Vagina (tissue), 2 donors: Measurements from ENCODE around the gene NPHS2.

Experiments
- CTCF ChIP-seq, 3 experiments: fragments of 450-650 bp in 2 of 3; fragments of 200-600 bp in 1 of 3; sonication (generic) in 1 of 3; IDR thresholded peaks; one replicate each; pipeline ENCODE4 v1.5.1; 2017 to 2019; ENCODE audit warnings: antibody characterized with exemption in 3 of 3, mild to moderate bottlenecking in 2 of 3, moderate library complexity in 2 of 3
- POLR2A ChIP-seq, 2 donors: fragments of 450-650 bp; IDR thresholded peaks; one replicate each; pipeline ENCODE4 v1.6.1; 2017; ENCODE audit warnings: antibody characterized with exemption in 2 of 2, mild to moderate bottlenecking in 2 of 2, moderate library complexity in 2 of 2

DNA sequence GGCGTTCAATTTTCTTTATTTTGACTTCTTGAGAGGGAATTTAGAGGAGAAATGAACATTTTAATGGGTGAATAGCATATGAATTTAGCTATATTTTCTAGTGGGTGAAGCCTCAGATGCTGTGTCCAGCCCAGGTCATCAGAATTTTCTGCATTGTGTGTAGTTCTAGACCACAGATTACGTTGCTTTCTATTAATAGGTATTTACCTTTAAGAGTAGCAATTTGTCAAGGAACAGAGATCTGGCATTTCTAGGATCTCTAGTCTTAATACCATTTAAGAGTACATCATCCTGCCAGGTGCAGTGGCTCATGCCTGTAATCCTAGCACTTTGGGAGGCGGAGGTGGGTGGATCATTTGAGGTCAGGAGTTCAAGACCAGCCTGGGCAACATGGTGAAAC, 36.6 kb upstream of the NPHS2 start:
- no peak for TF ChIP-seq CTCF (IDR thresholded peaks at IDR 0.05)
- TF ChIP-seq POLR2A (IDR thresholded peaks at IDR 0.05): no peak
